Natural killer cell (primary cell): ENCODE measurements around the gene THSD4. TPM values are rescaled to one million over a fixed set of nuclear protein-coding genes. Genes with fewer than 3 reads are reported as not detected.

Source experiments
- ATAC-seq, 3 donors: fragments of 150-1000 bp in 2 of 3; fragments of 200-7000 bp in 1 of 3; cut with Tn5 transposase; 1 replicate in 1 of 3; 2 replicates in 2 of 3; pipeline ENCODE4 v1.10.0; 2021; ENCODE audit warnings: mild to moderate bottlenecking in 2 of 3, moderate library complexity in 2 of 3
- DNase-seq, 2 donors: peaks; one replicate each; pipeline versions ENCODE4 v3.0.0 to v3.0.0-alpha.2; 2013 to 2021; ENCODE audit warnings: mixed read lengths in 1 of 2
- H3K27ac ChIP-seq: one replicate; pipeline ENCODE4 v1.5.1; 2013; ENCODE audit warnings: mild to moderate bottlenecking, low read length
- H3K27me3 ChIP-seq: one replicate; pipeline ENCODE4 v1.6.1; 2013; ENCODE audit warnings: low read length; ENCODE audit not compliant: control insufficient read depth, insufficient read depth
- H3K36me3 ChIP-seq: one replicate; pipeline ENCODE4 v1.6.1; 2013; ENCODE audit warnings: low read length; ENCODE audit not compliant: control insufficient read depth, insufficient read depth
- H3K4me1 ChIP-seq: one replicate; pipeline ENCODE4 v1.6.1; 2013; ENCODE audit warnings: low read length; ENCODE audit not compliant: control insufficient read depth, insufficient read depth
- H3K4me3 ChIP-seq: one replicate; pipeline ENCODE4 v1.5.1; 2013; ENCODE audit warnings: low read length
- H3K9me3 ChIP-seq: one replicate; pipeline ENCODE4 v1.6.1; 2013; ENCODE audit warnings: low read length; ENCODE audit not compliant: control insufficient read depth, insufficient read depth
- H3K27ac Mint-ChIP-seq, 2 donors: one replicate each; pipeline ENCODE4 v1.8.0; 2022; ENCODE audit warnings: mild to moderate bottlenecking in 2 of 2, mixed read lengths in 2 of 2, moderate library complexity in 1 of 2
- H3K27me3 Mint-ChIP-seq, 2 donors: one replicate each; pipeline ENCODE4 v1.8.0; 2022; ENCODE audit warnings: low read depth in 2 of 2, mixed read lengths in 2 of 2
- H3K36me3 Mint-ChIP-seq: one replicate; pipeline ENCODE4 v1.8.0; 2022; ENCODE audit warnings: mixed read lengths
- H3K4me1 Mint-ChIP-seq, 2 donors: one replicate each; pipeline ENCODE4 v1.8.0; 2022; ENCODE audit warnings: mixed read lengths in 2 of 2
- H3K4me3 Mint-ChIP-seq: one replicate; pipeline ENCODE4 v1.8.0; 2022; ENCODE audit warnings: mild to moderate bottlenecking, moderate library complexity, mixed read lengths
- H3K9me3 Mint-ChIP-seq, 2 donors: one replicate each; pipeline ENCODE4 v1.8.0; 2022; ENCODE audit warnings: mixed read lengths in 2 of 2
- CTCF ChIP-seq: fragments of 200-600 bp; IDR thresholded peaks from one replicate; pipeline ENCODE4 v1.8.0; 2022; ENCODE audit warnings: antibody characterized with exemption
- WGBS: methylation state at CpG from one replicate; pipeline ENCODE4 v1.1.7; 2013; ENCODE audit warnings: missing lambda C conversion rate; ENCODE audit not compliant: insufficient coverage; 5-methylcytosine and 5-hydroxymethylcytosine counted together
- intact Hi-C: fragments of 100-400 bp; cut with micrococcal nuclease; formaldehyde crosslinking; loops from one replicate; pipeline ENCODE4 v1.14.2; 2022
- total RNA-seq, 4 donors: library from RNA; stranded (reverse); fragments of 120-200 nt in 1 of 4; gene quantifications; one replicate each; pipeline versions ENCODE4 v1.2.3 to v1.2.4, GENCODE V29; 2013 to 2022

THSD4 gene
- total RNA-seq, 3 donors from 2014 or later (not counting 1 experiment from before 2014, with no cell fraction given), result not detected

- no peak overlapping the region for H3K27ac ChIP-seq
- H3K36me3 ChIP-seq, result no peaks in the 10 kb centered on the region
- H3K9me3 ChIP-seq, result no peaks in the 10 kb centered on the region
- Mint-ChIP-seq H3K9me3 (no peaks in the 10 kb centered on the region), H3K27ac (no peak overlapping the region), H3K36me3 (no peaks in the 10 kb centered on the region), H3K27me3 (peaks cover 5 to 17% of the 10 kb centered on the region in 2 donors), H3K4me3 (no peak overlapping the region), H3K4me1 (no peaks in the 10 kb centered on the region)
- DNase-seq, result no peak
- no peak overlapping the region for H3K4me3 ChIP-seq
- no peak for ATAC-seq
- TF ChIP-seq CTCF, result no peak
- no peaks in the 10 kb centered on the region for H3K4me1 ChIP-seq
- intact Hi-C loops, result no loop called here
- no peaks in the 10 kb centered on the region for H3K27me3 ChIP-seq
These were observed 191.3 kb downstream of the THSD4 start for GRCh38 chr15:71306538-71306937.

GRCh38 chr15:71312194-71312708, 197.0 kb downstream of the THSD4 start:
- Mint-ChIP-seq H3K27ac (no peak overlapping the region), H3K36me3 (no peaks in the 10 kb centered on the region), H3K9me3 (no peaks in the 10 kb centered on the region), H3K27me3 (peaks cover 3 to 12% of the 10 kb centered on the region in 2 donors), H3K4me3 (no peak overlapping the region), H3K4me1 (no peaks in the 10 kb centered on the region)
- H3K4me1 ChIP-seq, result no peaks in the 10 kb centered on the region
- DNase-seq (no peak), ATAC-seq (no peak)
- 83% methylated on average over 8 of the region's 8 CpGs for WGBS
- no peak overlapping the region for H3K4me3 ChIP-seq
- H3K9me3 ChIP-seq, result no peaks in the 10 kb centered on the region
- H3K27ac ChIP-seq, result no peak overlapping the region
- intact Hi-C loops, result no loop called here
- H3K36me3 ChIP-seq, result no peaks in the 10 kb centered on the region
- no peak for TF ChIP-seq CTCF
- H3K27me3 ChIP-seq, result no peaks in the 10 kb centered on the region

GRCh38 chr15:71312731-71313460, 197.6 kb downstream of the THSD4 start:
- H3K36me3 ChIP-seq, result no peaks in the 10 kb centered on the region
- H3K9me3 Mint-ChIP-seq, result no peaks in the 10 kb centered on the region
- intact Hi-C loops, result no loop called here
- no peak for ATAC-seq
- TF ChIP-seq CTCF, result no peak
- no peak overlapping the region for H3K27ac ChIP-seq
- 88% methylated on average over 6 of the region's 6 CpGs for WGBS
- no peaks in the 10 kb centered on the region for H3K4me1 Mint-ChIP-seq
- H3K4me1 ChIP-seq, result no peaks in the 10 kb centered on the region
- H3K27me3 ChIP-seq, result no peaks in the 10 kb centered on the region
- no peaks in the 10 kb centered on the region for H3K9me3 ChIP-seq
- no peak for DNase-seq
- H3K27ac Mint-ChIP-seq, result no peak overlapping the region
- H3K4me3 ChIP-seq, result no peak overlapping the region
- H3K27me3 Mint-ChIP-seq, result peaks cover 3 to 11% of the 10 kb centered on the region in 2 donors
- H3K4me3 Mint-ChIP-seq, result no peak overlapping the region
- no peaks in the 10 kb centered on the region for H3K36me3 Mint-ChIP-seq

GRCh38 chr15:71313806-71314205, 198.5 kb downstream of the THSD4 start:
- Mint-ChIP-seq H3K27me3 (peaks cover 3 to 11% of the 10 kb centered on the region in 2 donors), H3K9me3 (no peaks in the 10 kb centered on the region), H3K4me3 (no peak overlapping the region), H3K4me1 (no peaks in the 10 kb centered on the region), H3K36me3 (no peaks in the 10 kb centered on the region), H3K27ac (no peak overlapping the region)
- 78% methylated on average over 3 of the region's 3 CpGs for WGBS
- no peaks in the 10 kb centered on the region for H3K36me3 ChIP-seq
- ATAC-seq, result no peak
- no peaks in the 10 kb centered on the region for H3K9me3 ChIP-seq
- no peak for DNase-seq
- no peak overlapping the region for H3K27ac ChIP-seq
- no peak overlapping the region for H3K4me3 ChIP-seq
- TF ChIP-seq CTCF, result no peak
- no peaks in the 10 kb centered on the region for H3K4me1 ChIP-seq
- H3K27me3 ChIP-seq, result no peaks in the 10 kb centered on the region
- intact Hi-C loops, result no loop called here
